Peyer's patch (tissue), 4 donors: ENCODE results near the gene TNFRSF11A. TPM values are rescaled to one million over a fixed set of nuclear protein-coding genes. Genes with fewer than 3 reads are reported as not detected.

Experiments used
- DNase-seq, 3 donors: peaks; one replicate each; pipeline ENCODE4 v3.0.0-alpha.2; 2017 to 2019
- H3K27ac ChIP-seq, 4 donors: fragments of 200-600 bp; sonication (generic); one replicate each; pipeline ENCODE4 v1.5.1; 2016 to 2019
- H3K27me3 ChIP-seq, 2 donors: fragments of 200-600 bp; sonication (generic); one replicate each; pipeline ENCODE4 v1.5.1; 2019
- H3K36me3 ChIP-seq, 3 donors: fragments of 200-600 bp; sonication (generic); one replicate each; pipeline ENCODE4 v1.5.1; 2016 to 2019
- H3K4me1 ChIP-seq, 4 donors: fragments of 200-600 bp; sonication (generic); one replicate each; pipeline ENCODE4 v1.5.1; 2016 to 2019
- H3K4me3 ChIP-seq, 4 donors: fragments of 200-600 bp; sonication (generic); 1 replicate in 3 of 4; 2 replicates in 1 of 4; pipeline ENCODE4 v1.5.1; 2016 to 2019; ENCODE audit warnings: mild to moderate bottlenecking in 1 of 4
- H3K9me3 ChIP-seq, 4 donors: fragments of 200-600 bp; sonication (generic); one replicate each; pipeline ENCODE4 v1.5.1; 2016 to 2019; ENCODE audit warnings: mild to moderate bottlenecking in 1 of 4
- CTCF ChIP-seq, 6 experiments: fragments of 450-650 bp in 4 of 6; fragments of 200-600 bp in 2 of 6; sonication (generic) in 1 of 6; IDR thresholded peaks; one replicate each; pipeline ENCODE4 v1.5.1; 2017 to 2019; ENCODE audit warnings: antibody characterized with exemption in 6 of 6, mild to moderate bottlenecking in 3 of 6, moderate library complexity in 1 of 6
- POLR2A ChIP-seq, 2 donors: fragments of 450-650 bp; IDR thresholded peaks; one replicate each; pipeline ENCODE4 v1.5.1; 2017; ENCODE audit warnings: antibody characterized with exemption in 2 of 2, mild to moderate bottlenecking in 2 of 2, moderate library complexity in 2 of 2
- total RNA-seq, 4 donors: library from RNA; depleted of rRNA; stranded (reverse); fragments of >200 nt; gene quantifications; one replicate each; pipeline ENCODE4 v1.1.0, GENCODE V29; 2016

TNFRSF11A gene
- total RNA-seq, 4 donors from 2014 or later, result 29.6 to 64.6 (median 43.1) TPM

- DNase-seq, result no peak
- Histone ChIP-seq H3K9me3 (no peaks in the 10 kb centered on the region), H3K27me3 (no peaks in the 10 kb centered on the region), H3K27ac (no peak overlapping the region), H3K36me3 (no peaks in the 10 kb centered on the region), H3K4me3 (no peak overlapping the region), H3K4me1 (no peaks in the 10 kb centered on the region)
- TF ChIP-seq CTCF (IDR thresholded peaks at IDR 0.05) (no peak), POLR2A (IDR thresholded peaks at IDR 0.05) (no peak)
These were observed 21.4 kb downstream of the TNFRSF11A start for GRCh38 chr18:62346333-62347088.

- no peaks in the 10 kb centered on the region for H3K9me3 ChIP-seq
- no peaks in the 10 kb centered on the region for H3K36me3 ChIP-seq
- TF ChIP-seq POLR2A (IDR thresholded peaks at IDR 0.05) (no peak), CTCF (IDR thresholded peaks at IDR 0.05) (no peak)
- H3K27me3 ChIP-seq, result no peaks in the 10 kb centered on the region
- H3K4me1 ChIP-seq, result no peaks in the 10 kb centered on the region
- H3K4me3 ChIP-seq, result no peak overlapping the region
- H3K27ac ChIP-seq, result no peak overlapping the region
- DNase-seq, result no peak
These were observed 22.0 kb downstream of the TNFRSF11A start for GRCh38 chr18:62347089-62347506.

- Histone ChIP-seq H3K9me3 (no peaks in the 10 kb centered on the region), H3K4me1 (no peaks in the 10 kb centered on the region), H3K4me3 (no peak overlapping the region), H3K27ac (no peak overlapping the region), H3K36me3 (no peaks in the 10 kb centered on the region), H3K27me3 (no peaks in the 10 kb centered on the region)
- TF ChIP-seq CTCF (IDR thresholded peaks at IDR 0.05), result no peak
- no peak for TF ChIP-seq POLR2A (IDR thresholded peaks at IDR 0.05)
- no peak for DNase-seq
These were observed 23.4 kb downstream of the TNFRSF11A start for GRCh38 chr18:62348474-62348873.

- DNase-seq, result no peak
- TF ChIP-seq POLR2A (IDR thresholded peaks at IDR 0.05) (no peak), CTCF (IDR thresholded peaks at IDR 0.05) (no peak)
- Histone ChIP-seq H3K4me1 (no peaks in the 10 kb centered on the region), H3K36me3 (no peaks in the 10 kb centered on the region), H3K27me3 (no peaks in the 10 kb centered on the region), H3K27ac (no peak overlapping the region), H3K9me3 (no peaks in the 10 kb centered on the region), H3K4me3 (no peak overlapping the region)
These were observed 28.1 kb downstream of the TNFRSF11A start for GRCh38 chr18:62353170-62353569.

- no peaks in the 10 kb centered on the region for H3K9me3 ChIP-seq
- H3K4me1 ChIP-seq, result no peaks in the 10 kb centered on the region
- H3K4me3 ChIP-seq, result no peak overlapping the region
- no peaks in the 10 kb centered on the region for H3K36me3 ChIP-seq
- H3K27me3 ChIP-seq, result no peaks in the 10 kb centered on the region
- TF ChIP-seq POLR2A (IDR thresholded peaks at IDR 0.05) (no peak), CTCF (IDR thresholded peaks at IDR 0.05) (no peak)
- no peak overlapping the region for H3K27ac ChIP-seq
- DNase-seq, result no peak
These were observed 29.0 kb downstream of the TNFRSF11A start for GRCh38 chr18:62354151-62354550.
